Gastrocnemius medialis (tissue), 4 donors: ENCODE data around the gene SPTBN5.

ENCODE experiments used
- POLR2A ChIP-seq, 2 donors: fragments of 450-650 bp; IDR thresholded peaks; one replicate each; pipeline ENCODE4 v1.6.1; 2017; ENCODE audit warnings: antibody characterized with exemption in 2 of 2, mild to moderate bottlenecking in 2 of 2, moderate library complexity in 2 of 2
- TF ChIP-seq, protein P1 (sequence below), 5 experiments: fragments of 450-650 bp in 3 of 5; fragments of 200-600 bp in 2 of 5; sonication (generic) in 2 of 5; IDR thresholded peaks in 4 of 5; conservative IDR thresholded peaks in 1 of 5; 1 replicate in 4 of 5; 2 replicates in 1 of 5; pipeline ENCODE4 v1.5.1; 2016 to 2019; ENCODE audit warnings: antibody characterized with exemption in 5 of 5, mild to moderate bottlenecking in 3 of 5, moderate library complexity in 3 of 5

DNA sequence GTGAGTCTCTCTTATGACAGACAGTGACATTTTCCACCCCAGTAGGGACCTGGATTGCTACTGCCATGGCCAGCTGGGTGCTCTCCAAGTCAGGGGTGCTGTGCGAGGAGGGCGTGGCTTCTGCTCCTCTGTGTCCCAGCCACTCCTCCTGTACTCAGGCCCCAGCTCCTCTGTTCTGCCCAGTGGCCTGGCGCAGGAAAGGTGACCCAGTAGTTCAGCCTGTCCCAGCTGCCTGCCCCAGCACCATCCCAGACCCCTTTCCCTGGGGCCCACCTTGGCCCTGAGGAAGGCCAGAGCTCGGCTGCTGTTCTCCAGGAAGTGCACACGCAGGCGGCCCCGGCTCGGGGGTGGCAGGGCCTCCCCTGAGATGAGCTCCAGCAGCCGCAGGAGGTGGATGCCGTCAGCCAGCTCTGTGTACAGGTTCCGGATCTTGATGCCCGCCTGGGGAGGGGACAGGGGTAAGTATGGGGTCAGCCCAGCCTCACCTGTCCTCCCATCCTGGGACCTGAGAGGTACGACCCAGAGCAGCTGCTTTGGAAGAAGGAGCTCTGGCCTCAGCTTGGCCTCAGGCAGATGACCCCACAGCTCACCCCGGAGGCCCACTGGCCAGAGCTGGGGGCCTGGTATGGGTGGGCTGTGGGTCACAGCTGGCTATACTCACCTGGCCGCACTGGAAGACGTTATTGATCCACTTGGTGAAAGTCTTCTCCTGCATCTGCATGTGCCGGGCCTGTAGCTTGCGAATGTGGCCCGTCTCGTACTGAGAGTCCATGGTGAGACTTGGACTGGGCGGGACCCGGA is 1.0 kb downstream of the SPTBN5 start:
- TF ChIP-seq POLR2A (IDR thresholded peaks at IDR 0.05): no peak
- TF ChIP-seq, protein P1, sequence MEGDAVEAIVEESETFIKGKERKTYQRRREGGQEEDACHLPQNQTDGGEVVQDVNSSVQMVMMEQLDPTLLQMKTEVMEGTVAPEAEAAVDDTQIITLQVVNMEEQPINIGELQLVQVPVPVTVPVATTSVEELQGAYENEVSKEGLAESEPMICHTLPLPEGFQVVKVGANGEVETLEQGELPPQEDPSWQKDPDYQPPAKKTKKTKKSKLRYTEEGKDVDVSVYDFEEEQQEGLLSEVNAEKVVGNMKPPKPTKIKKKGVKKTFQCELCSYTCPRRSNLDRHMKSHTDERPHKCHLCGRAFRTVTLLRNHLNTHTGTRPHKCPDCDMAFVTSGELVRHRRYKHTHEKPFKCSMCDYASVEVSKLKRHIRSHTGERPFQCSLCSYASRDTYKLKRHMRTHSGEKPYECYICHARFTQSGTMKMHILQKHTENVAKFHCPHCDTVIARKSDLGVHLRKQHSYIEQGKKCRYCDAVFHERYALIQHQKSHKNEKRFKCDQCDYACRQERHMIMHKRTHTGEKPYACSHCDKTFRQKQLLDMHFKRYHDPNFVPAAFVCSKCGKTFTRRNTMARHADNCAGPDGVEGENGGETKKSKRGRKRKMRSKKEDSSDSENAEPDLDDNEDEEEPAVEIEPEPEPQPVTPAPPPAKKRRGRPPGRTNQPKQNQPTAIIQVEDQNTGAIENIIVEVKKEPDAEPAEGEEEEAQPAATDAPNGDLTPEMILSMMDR (IDR thresholded peaks at IDR 0.05 in 4 of 5, conservative IDR thresholded peaks at IDR 0.05 in 1 of 5): no peak
